ENCODE results near the gene LRRC8B. TPM values are rescaled to one million over a fixed set of nuclear protein-coding genes. Genes with fewer than 3 reads are reported as not detected.

The LRRC8B gene
- total RNA-seq, 2 experiments from 2014 or later = 11.8 to 13.0 TPM

- CTCF ChIA-PET = interaction anchor here (0.8 kb wide), 1 partner anchor 71 kb away, joined by 3 read pairs; no protein-coding TSS in a partner anchor
- Mint-ChIP-seq H3K27me3 (ENCODE audit: low read depth) (no peaks in the 10 kb centered on the region), H3K4me3 (no peak overlapping the region), H3K4me1 (ENCODE audit: low read depth) (peaks cover 21% of the 10 kb centered on the region), H3K27ac (no peak overlapping the region), H3K36me3 (ENCODE audit: low read depth) (peaks cover 30% of the 10 kb centered on the region), H3K9me3 (ENCODE audit: insufficient read depth) (no peaks in the 10 kb centered on the region)
- no peak for ATAC-seq
- POLR2A ChIA-PET = no interaction called here
- no peak for DNase-seq
Measured at GRCh38 chr1:89527256-89527655, 2.6 kb downstream of the LRRC8B start.

- peaks cover 35% of the 10 kb centered on the region for H3K36me3 Mint-ChIP-seq (ENCODE audit: low read depth)
- ATAC-seq (no peak), DNase-seq (no peak)
- no peaks in the 10 kb centered on the region for H3K27me3 Mint-ChIP-seq (ENCODE audit: low read depth)
- H3K4me1 Mint-ChIP-seq (ENCODE audit: low read depth) = peaks cover 25% of the 10 kb centered on the region
- H3K4me3 Mint-ChIP-seq = no peak overlapping the region
- H3K27ac Mint-ChIP-seq = no peak overlapping the region
- no peaks in the 10 kb centered on the region for H3K9me3 Mint-ChIP-seq (ENCODE audit: insufficient read depth)
- CTCF ChIA-PET = interaction anchor here (0.8 to 1.8 kb wide), 8 partner anchors 15 to 236 kb away, joined by 3 to 5 read pairs (median 3); no protein-coding TSS in a partner anchor
- POLR2A ChIA-PET = interaction anchor here (0.7 kb wide), 1 partner anchor 30 kb away, joined by 3 read pairs; no protein-coding TSS in a partner anchor
Measured at GRCh38 chr1:89527750-89528381, 3.2 kb downstream of the LRRC8B start.

GRCh38 chr1:89528382-89528780 is 3.8 kb downstream of the LRRC8B start:
- Mint-ChIP-seq H3K9me3 (ENCODE audit: insufficient read depth) (no peaks in the 10 kb centered on the region), H3K36me3 (ENCODE audit: low read depth) (peaks cover 40% of the 10 kb centered on the region), H3K4me1 (ENCODE audit: low read depth) (peaks cover 27% of the 10 kb centered on the region), H3K27me3 (ENCODE audit: low read depth) (no peaks in the 10 kb centered on the region), H3K4me3 (no peak overlapping the region), H3K27ac (no peak overlapping the region)
- ATAC-seq = no peak
- no peak for DNase-seq
- ChIA-PET POLR2A (interaction anchor here (0.7 to 0.8 kb wide), 2 partner anchors 9 to 30 kb away, joined by 3 read pairs; no protein-coding TSS in a partner anchor), CTCF (interaction anchor here (1.0 to 1.8 kb wide), 8 partner anchors 14 to 235 kb away, joined by 3 to 5 read pairs (median 3); no protein-coding TSS in a partner anchor)

- ATAC-seq (no peak), DNase-seq (no peak)
- H3K4me3 Mint-ChIP-seq = no peak overlapping the region
- H3K9me3 Mint-ChIP-seq (ENCODE audit: insufficient read depth) = no peaks in the 10 kb centered on the region
- H3K27ac Mint-ChIP-seq = no peak overlapping the region
- POLR2A ChIA-PET = interaction anchor here (0.8 kb wide), 1 partner anchor 8 kb away, joined by 3 read pairs; no protein-coding TSS in a partner anchor
- H3K27me3 Mint-ChIP-seq (ENCODE audit: low read depth) = no peaks in the 10 kb centered on the region
- CTCF ChIA-PET = interaction anchor here (1.1 to 1.8 kb wide), 5 partner anchors 61 to 234 kb away, joined by 3 to 5 read pairs (median 3); no protein-coding TSS in a partner anchor
- peaks cover 38% of the 10 kb centered on the region for H3K36me3 Mint-ChIP-seq (ENCODE audit: low read depth)
- H3K4me1 Mint-ChIP-seq (ENCODE audit: low read depth) = peaks cover 21% of the 10 kb centered on the region
Measured at GRCh38 chr1:89529196-89529595, 4.6 kb downstream of the LRRC8B start.

GRCh38 chr1:89530444-89531089 is 5.9 kb downstream of the LRRC8B start:
- ChIA-PET POLR2A (no interaction called here), CTCF (no interaction called here)
- DNase-seq = no peak
- Mint-ChIP-seq H3K27ac (no peak overlapping the region), H3K9me3 (ENCODE audit: insufficient read depth) (no peaks in the 10 kb centered on the region), H3K4me3 (no peak overlapping the region), H3K4me1 (ENCODE audit: low read depth) (peaks cover 21% of the 10 kb centered on the region), H3K27me3 (ENCODE audit: low read depth) (no peaks in the 10 kb centered on the region), H3K36me3 (ENCODE audit: low read depth) (peaks cover 36% of the 10 kb centered on the region)
- ATAC-seq = no peak

- no peak overlapping the region for H3K27ac Mint-ChIP-seq
- H3K36me3 Mint-ChIP-seq (ENCODE audit: low read depth) = peaks cover 36% of the 10 kb centered on the region
- H3K4me3 Mint-ChIP-seq = no peak overlapping the region
- H3K27me3 Mint-ChIP-seq (ENCODE audit: low read depth) = no peaks in the 10 kb centered on the region
- ATAC-seq (no peak), DNase-seq (no peak)
- peaks cover 21% of the 10 kb centered on the region for H3K4me1 Mint-ChIP-seq (ENCODE audit: low read depth)
- H3K9me3 Mint-ChIP-seq (ENCODE audit: insufficient read depth) = no peaks in the 10 kb centered on the region
- ChIA-PET CTCF (interaction anchor here (1.2 kb wide), 1 partner anchor 9 kb away, joined by 3 read pairs; no protein-coding TSS in a partner anchor), POLR2A (no interaction called here)
Measured at GRCh38 chr1:89531480-89532139, 7.0 kb downstream of the LRRC8B start.

- H3K4me3 Mint-ChIP-seq = no peak overlapping the region
- H3K4me1 Mint-ChIP-seq (ENCODE audit: low read depth) = peaks cover 21% of the 10 kb centered on the region
- ChIA-PET POLR2A (no interaction called here), CTCF (interaction anchor here (1.2 kb wide), 1 partner anchor 8 kb away, joined by 3 read pairs; no protein-coding TSS in a partner anchor)
- peaks cover 38% of the 10 kb centered on the region for H3K36me3 Mint-ChIP-seq (ENCODE audit: low read depth)
- no peak overlapping the region for H3K27ac Mint-ChIP-seq
- DNase-seq = no peak
- no peaks in the 10 kb centered on the region for H3K9me3 Mint-ChIP-seq (ENCODE audit: insufficient read depth)
- no peak for ATAC-seq
- H3K27me3 Mint-ChIP-seq (ENCODE audit: low read depth) = no peaks in the 10 kb centered on the region
Measured at GRCh38 chr1:89532228-89532627, 7.6 kb downstream of the LRRC8B start.

GRCh38 chr1:89532866-89533265 is 8.2 kb downstream of the LRRC8B start:
- Mint-ChIP-seq H3K27me3 (ENCODE audit: low read depth) (no peaks in the 10 kb centered on the region), H3K9me3 (ENCODE audit: insufficient read depth) (no peaks in the 10 kb centered on the region), H3K4me1 (ENCODE audit: low read depth) (peaks cover 23% of the 10 kb centered on the region), H3K4me3 (no peak overlapping the region), H3K36me3 (ENCODE audit: low read depth) (peaks cover 39% of the 10 kb centered on the region), H3K27ac (no peak overlapping the region)
- DNase-seq (no peak), ATAC-seq (no peak)
- ChIA-PET CTCF (interaction anchor here (0.9 to 1.2 kb wide), 2 partner anchors 8 to 76 kb away, joined by 3 to 5 read pairs; no protein-coding TSS in a partner anchor), POLR2A (no interaction called here)

- ATAC-seq (no peak), DNase-seq (no peak)
- Mint-ChIP-seq H3K27ac (no peak overlapping the region), H3K4me3 (no peak overlapping the region), H3K36me3 (ENCODE audit: low read depth) (peaks cover 45% of the 10 kb centered on the region), H3K27me3 (ENCODE audit: low read depth) (no peaks in the 10 kb centered on the region), H3K9me3 (ENCODE audit: insufficient read depth) (no peaks in the 10 kb centered on the region), H3K4me1 (ENCODE audit: low read depth) (peaks cover 41% of the 10 kb centered on the region)
- ChIA-PET CTCF (no interaction called here), POLR2A (no interaction called here)
Measured at GRCh38 chr1:89535537-89535936, 10.9 kb downstream of the LRRC8B start.

- H3K4me3 Mint-ChIP-seq = no peak overlapping the region
- DNase-seq = no peak
Measured at GRCh38 chr1:89536555-89537341, 12.1 kb downstream of the LRRC8B start.

GRCh38 chr1:89538361-89538760 is 13.7 kb downstream of the LRRC8B start:
- DNase-seq = no peak
- H3K27ac Mint-ChIP-seq = no peak overlapping the region
- ChIA-PET CTCF (no interaction called here), POLR2A (no interaction called here)
- peaks cover 33% of the 10 kb centered on the region for H3K36me3 Mint-ChIP-seq (ENCODE audit: low read depth)
- peaks cover 31% of the 10 kb centered on the region for H3K4me1 Mint-ChIP-seq (ENCODE audit: low read depth)
- ATAC-seq = no peak
- no peak overlapping the region for H3K4me3 Mint-ChIP-seq
- H3K27me3 Mint-ChIP-seq (ENCODE audit: low read depth) = no peaks in the 10 kb centered on the region
- H3K9me3 Mint-ChIP-seq (ENCODE audit: insufficient read depth) = no peaks in the 10 kb centered on the region

More at GRCh38 chr1:89536555-89537341, 12.1 kb downstream of the LRRC8B start:
- ChIA-PET CTCF (no interaction called here), POLR2A (interaction anchor here (0.6 to 0.9 kb wide), 2 partner anchors 8 to 40 kb away, joined by 3 to 4 read pairs; no protein-coding TSS in a partner anchor)
- ATAC-seq = no peak
- H3K4me1 Mint-ChIP-seq (ENCODE audit: low read depth) = peaks cover 35% of the 10 kb centered on the region
- no peaks in the 10 kb centered on the region for H3K9me3 Mint-ChIP-seq (ENCODE audit: insufficient read depth)
- peaks cover 43% of the 10 kb centered on the region for H3K36me3 Mint-ChIP-seq (ENCODE audit: low read depth)
- no peak overlapping the region for H3K27ac Mint-ChIP-seq
- H3K27me3 Mint-ChIP-seq (ENCODE audit: low read depth) = no peaks in the 10 kb centered on the region
